Right atrium auricular region (tissue), 2 donors: ENCODE measurements around the gene TRPM3. TPM values are rescaled to one million over a fixed set of nuclear protein-coding genes. Genes with fewer than 3 reads are reported as not detected.

Source experiments
- DNase-seq: peaks from one replicate; pipeline ENCODE4 v3.0.0-alpha.2; 2019; ENCODE audit warnings: low spot score
- H3K27ac ChIP-seq, 2 donors: fragments of 200-600 bp; sonication (generic); 1 replicate in 1 of 2; 2 replicates in 1 of 2; pipeline ENCODE4 v1.5.1; 2016 to 2019
- H3K27me3 ChIP-seq, 2 donors: fragments of 200-600 bp; sonication (generic); one replicate each; pipeline versions ENCODE4 v1.5.1 to v1.6.0; 2017 to 2019
- H3K36me3 ChIP-seq: fragments of 200-600 bp; sonication (generic); one replicate; pipeline ENCODE4 v1.5.1; 2016
- H3K4me1 ChIP-seq, 2 donors: fragments of 200-600 bp; sonication (generic); one replicate each; pipeline versions ENCODE4 v1.5.1 to v1.6.0; 2017 to 2019
- H3K4me3 ChIP-seq, 2 donors: fragments of 200-600 bp; sonication (generic); 1 replicate in 1 of 2; 2 replicates in 1 of 2; pipeline ENCODE4 v1.5.1; 2017 to 2019; ENCODE audit warnings: mild to moderate bottlenecking in 1 of 2, moderate library complexity in 1 of 2
- H3K9me3 ChIP-seq, 2 donors: fragments of 200-600 bp; sonication (generic); one replicate each; pipeline ENCODE4 v1.5.1; 2019
- CTCF ChIP-seq, 2 donors: fragments of 200-600 bp; sonication (generic); IDR thresholded peaks; one replicate each; pipeline ENCODE4 v1.5.1; 2019; ENCODE audit warnings: antibody characterized with exemption in 2 of 2
- total RNA-seq, 2 donors: library from RNA; depleted of rRNA; stranded (reverse); fragments of >200 nt; gene quantifications; one replicate each; pipeline ENCODE4 v1.1.0, GENCODE V29; 2016

TRPM3 gene
- total RNA-seq, 2 donors from 2014 or later, result 0.59 to 1.5 TPM

GRCh38 chr9:70951749-70952727, 169.4 kb downstream of the TRPM3 start:
- no peaks in the 10 kb centered on the region for H3K9me3 ChIP-seq
- no peaks in the 10 kb centered on the region for H3K27me3 ChIP-seq
- H3K4me3 ChIP-seq, result no peak overlapping the region
- DNase-seq, result no peak
- H3K36me3 ChIP-seq, result no peaks in the 10 kb centered on the region
- no peak overlapping the region for H3K27ac ChIP-seq
- H3K4me1 ChIP-seq, result peaks cover 0 to 5% of the 10 kb centered on the region in 2 donors
- no peak for TF ChIP-seq CTCF (IDR thresholded peaks at IDR 0.05)

- H3K4me1 ChIP-seq, result peaks cover 0 to 5% of the 10 kb centered on the region in 2 donors
- H3K27ac ChIP-seq, result no peak overlapping the region
- no peaks in the 10 kb centered on the region for H3K36me3 ChIP-seq
- H3K4me3 ChIP-seq, result no peak overlapping the region
- no peak for DNase-seq
- no peaks in the 10 kb centered on the region for H3K9me3 ChIP-seq
- H3K27me3 ChIP-seq, result no peaks in the 10 kb centered on the region
- no peak for TF ChIP-seq CTCF (IDR thresholded peaks at IDR 0.05)
Measured at GRCh38 chr9:70950270-70950669, 171.2 kb downstream of the TRPM3 start.

GRCh38 chr9:70949239-70949638, 172.2 kb downstream of the TRPM3 start:
- Histone ChIP-seq H3K4me1 (no peaks in the 10 kb centered on the region), H3K36me3 (no peaks in the 10 kb centered on the region), H3K4me3 (no peak overlapping the region), H3K27me3 (no peaks in the 10 kb centered on the region), H3K27ac (no peak overlapping the region), H3K9me3 (no peaks in the 10 kb centered on the region)
- no peak for DNase-seq
- TF ChIP-seq CTCF (IDR thresholded peaks at IDR 0.05), result no peak

- H3K36me3 ChIP-seq, result no peaks in the 10 kb centered on the region
- no peaks in the 10 kb centered on the region for H3K27me3 ChIP-seq
- H3K9me3 ChIP-seq, result no peaks in the 10 kb centered on the region
- no peak for DNase-seq
- TF ChIP-seq CTCF (IDR thresholded peaks at IDR 0.05), result no peak
- H3K27ac ChIP-seq, result no peak overlapping the region
- no peak overlapping the region for H3K4me3 ChIP-seq
- H3K4me1 ChIP-seq, result no peaks in the 10 kb centered on the region
Measured at GRCh38 chr9:70948744-70949143, 172.7 kb downstream of the TRPM3 start.

GRCh38 chr9:70947511-70947910, 173.9 kb downstream of the TRPM3 start:
- Histone ChIP-seq H3K27ac (no peak overlapping the region), H3K36me3 (no peaks in the 10 kb centered on the region), H3K9me3 (no peaks in the 10 kb centered on the region), H3K4me3 (no peak overlapping the region), H3K27me3 (no peaks in the 10 kb centered on the region), H3K4me1 (no peaks in the 10 kb centered on the region)
- no peak for DNase-seq
- no peak for TF ChIP-seq CTCF (IDR thresholded peaks at IDR 0.05)
